Measurements from ENCODE around the gene KNSTRN. TPM values are rescaled to one million over a fixed set of nuclear protein-coding genes. Genes with fewer than 3 reads are reported as not detected.
A peak's percentile ranks its signal among the peaks of the same experiment; 100 is the strongest.

KNSTRN gene
- total and polyA plus RNA-seq, 2 donors (not counting 1 experiment from before 2014, with no cell fraction given) = 22.5 to 30.9 TPM

DNA sequence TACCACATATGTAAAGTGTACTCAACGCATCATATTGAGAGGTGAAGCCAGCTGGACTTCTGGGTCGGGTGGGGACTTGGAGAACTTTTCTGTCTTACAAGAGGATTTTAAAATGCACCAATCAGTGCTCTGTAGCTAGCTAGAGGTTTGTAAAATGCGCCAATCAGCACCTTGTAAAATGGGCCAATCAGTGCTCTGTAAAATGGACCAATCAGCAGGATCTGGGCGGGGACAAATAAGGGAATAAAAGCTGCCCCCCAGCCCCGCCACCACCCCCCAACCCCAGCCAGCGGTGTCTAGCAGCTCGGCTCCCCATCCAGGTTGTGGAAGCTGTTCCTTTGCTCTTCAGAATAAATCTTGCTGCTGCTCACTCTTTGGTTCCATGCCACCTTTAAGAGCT lies 16.8 kb downstream of the KNSTRN start:
- TF ChIP-seq, protein P1, sequence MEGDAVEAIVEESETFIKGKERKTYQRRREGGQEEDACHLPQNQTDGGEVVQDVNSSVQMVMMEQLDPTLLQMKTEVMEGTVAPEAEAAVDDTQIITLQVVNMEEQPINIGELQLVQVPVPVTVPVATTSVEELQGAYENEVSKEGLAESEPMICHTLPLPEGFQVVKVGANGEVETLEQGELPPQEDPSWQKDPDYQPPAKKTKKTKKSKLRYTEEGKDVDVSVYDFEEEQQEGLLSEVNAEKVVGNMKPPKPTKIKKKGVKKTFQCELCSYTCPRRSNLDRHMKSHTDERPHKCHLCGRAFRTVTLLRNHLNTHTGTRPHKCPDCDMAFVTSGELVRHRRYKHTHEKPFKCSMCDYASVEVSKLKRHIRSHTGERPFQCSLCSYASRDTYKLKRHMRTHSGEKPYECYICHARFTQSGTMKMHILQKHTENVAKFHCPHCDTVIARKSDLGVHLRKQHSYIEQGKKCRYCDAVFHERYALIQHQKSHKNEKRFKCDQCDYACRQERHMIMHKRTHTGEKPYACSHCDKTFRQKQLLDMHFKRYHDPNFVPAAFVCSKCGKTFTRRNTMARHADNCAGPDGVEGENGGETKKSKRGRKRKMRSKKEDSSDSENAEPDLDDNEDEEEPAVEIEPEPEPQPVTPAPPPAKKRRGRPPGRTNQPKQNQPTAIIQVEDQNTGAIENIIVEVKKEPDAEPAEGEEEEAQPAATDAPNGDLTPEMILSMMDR (conservative IDR thresholded peaks at IDR 0.05 in 1 of 2, IDR thresholded peaks at IDR 0.05 in 1 of 2; ENCODE audit: low read depth in 1 of 2, low read length in 2 of 2) = no peak
- TF ChIP-seq EZH2 (IDR thresholded peaks at IDR 0.05; ENCODE audit: low read length, missing control alignments) = no peak
- Histone ChIP-seq H3K9me3 (ENCODE audit: control insufficient read depth, insufficient read depth, low read depth, low read length) (no peaks in the 10 kb centered on the region), H3K4me2 (ENCODE audit: extremely low read depth, insufficient read depth, low read length) (no peak overlapping the region), H3K27ac (ENCODE audit: insufficient read depth, low read length) (no peak overlapping the region), H2AFZ (ENCODE audit: low read length) (no peak overlapping the region), H3K27me3 (ENCODE audit: control insufficient read depth, insufficient read depth, low read length) (no peaks in the 10 kb centered on the region), H3K9ac (ENCODE audit: insufficient read depth, low read length) (no peak overlapping the region), H4K20me1 (ENCODE audit: control insufficient read depth, extremely low read depth, insufficient read depth, low read length) (no peaks in the 10 kb centered on the region), H3K4me3 (replicated peaks in 1 of 4; ENCODE audit: control extremely low read depth in 1 of 4, insufficient read depth in 1 of 4, low read depth in 3 of 4, low read length in 4 of 4) (no peak overlapping the region), H3K36me3 (ENCODE audit: control insufficient read depth, insufficient read depth, low read length) (no peaks in the 10 kb centered on the region), H3K4me1 (ENCODE audit: control insufficient read depth, extremely low read depth, insufficient read depth, low read length) (no peaks in the 10 kb centered on the region), H3K79me2 (ENCODE audit: control insufficient read depth, insufficient read depth, low read length) (no peaks in the 10 kb centered on the region)
- no peak for DNase-seq (ENCODE audit: low read depth in 2 of 2)

DNA sequence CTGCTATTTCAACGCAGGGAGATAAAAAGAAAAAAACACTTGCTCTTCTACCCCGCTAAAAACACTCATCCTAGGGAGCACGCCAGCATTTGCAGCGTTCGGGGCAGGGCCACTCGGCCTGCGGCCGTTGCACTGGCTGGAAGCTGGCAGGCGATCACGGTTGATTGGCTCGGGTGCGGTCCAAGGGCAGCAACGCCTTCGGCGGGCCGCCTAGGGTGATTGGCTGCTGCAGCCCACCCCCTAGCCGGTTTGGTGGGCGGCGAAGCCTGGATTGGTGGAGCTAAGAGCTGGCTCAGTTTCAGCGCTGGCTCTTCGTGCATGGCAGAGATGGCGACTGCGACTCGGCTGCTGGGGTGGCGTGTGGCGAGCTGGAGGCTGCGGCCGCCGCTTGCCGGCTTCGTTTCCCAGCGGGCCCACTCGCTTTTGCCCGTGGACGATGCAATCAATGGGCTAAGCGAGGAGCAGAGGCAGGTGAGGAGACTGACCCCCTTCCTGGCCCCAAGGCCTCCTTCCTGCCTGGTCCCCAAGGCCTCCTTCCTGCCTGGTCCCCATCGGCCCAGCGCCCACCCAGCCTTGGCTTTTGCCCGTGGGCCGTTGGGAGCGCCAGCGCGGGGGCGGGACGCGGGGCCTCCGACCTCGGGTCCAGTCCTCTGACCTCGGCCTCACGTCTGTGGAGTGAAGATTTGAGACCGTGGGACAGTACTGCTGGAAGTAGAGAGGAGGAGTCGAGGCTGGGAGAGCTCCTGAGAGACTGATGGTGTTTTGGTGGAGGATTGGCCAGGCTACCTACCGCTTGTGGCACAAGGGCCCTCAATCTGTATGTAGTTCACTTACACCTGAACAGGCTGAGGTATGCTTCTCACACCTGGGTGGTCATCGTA lies 23.2 kb downstream of the KNSTRN start, which contains the start of gene IVD:
Gene IVD, plus strand, starts transcription at position 295 of the 881 bp plus-strand sequence. Its CDS starts 33 bp downstream, at position 328.
- no peaks in the 10 kb centered on the region for H4K20me1 ChIP-seq (ENCODE audit: control insufficient read depth, extremely low read depth, insufficient read depth, low read length)
- H2AFZ ChIP-seq (ENCODE audit: low read length) = peak within 1 kb of the TSS; percentile 94
- H3K27me3 ChIP-seq (ENCODE audit: control insufficient read depth, insufficient read depth, low read length) = no peaks in the 10 kb centered on the region
- TF ChIP-seq, protein P1 (conservative IDR thresholded peaks at IDR 0.05 in 1 of 2, IDR thresholded peaks at IDR 0.05 in 1 of 2; ENCODE audit: low read depth in 1 of 2, low read length in 2 of 2) = no peak
- TF ChIP-seq EZH2 (IDR thresholded peaks at IDR 0.05; ENCODE audit: low read length, missing control alignments) = no peak
- peak within 1 kb of the TSS; percentile 66 for H3K27ac ChIP-seq (ENCODE audit: insufficient read depth, low read length)
- peaks cover 7% of the 10 kb centered on the region for H3K36me3 ChIP-seq (ENCODE audit: control insufficient read depth, insufficient read depth, low read length)
- peak within 1 kb of the TSS; percentile 84 for H3K9ac ChIP-seq (ENCODE audit: insufficient read depth, low read length)
- peak; percentile 95 to 96 for DNase-seq (ENCODE audit: low read depth in 2 of 2)
- H3K4me2 ChIP-seq (ENCODE audit: extremely low read depth, insufficient read depth, low read length) = peak within 1 kb of the TSS; percentile 89
- no peaks in the 10 kb centered on the region for H3K9me3 ChIP-seq (ENCODE audit: control insufficient read depth, insufficient read depth, low read depth, low read length)
- H3K4me3 ChIP-seq (replicated peaks in 1 of 4; ENCODE audit: control extremely low read depth in 1 of 4, insufficient read depth in 1 of 4, low read depth in 3 of 4, low read length in 4 of 4) = peak within 1 kb of the TSS; percentile 83 to 95 (median 85)
- peaks cover 10% of the 10 kb centered on the region for H3K79me2 ChIP-seq (ENCODE audit: control insufficient read depth, insufficient read depth, low read length)
- peaks cover 3% of the 10 kb centered on the region for H3K4me1 ChIP-seq (ENCODE audit: control insufficient read depth, extremely low read depth, insufficient read depth, low read length)

DNA sequence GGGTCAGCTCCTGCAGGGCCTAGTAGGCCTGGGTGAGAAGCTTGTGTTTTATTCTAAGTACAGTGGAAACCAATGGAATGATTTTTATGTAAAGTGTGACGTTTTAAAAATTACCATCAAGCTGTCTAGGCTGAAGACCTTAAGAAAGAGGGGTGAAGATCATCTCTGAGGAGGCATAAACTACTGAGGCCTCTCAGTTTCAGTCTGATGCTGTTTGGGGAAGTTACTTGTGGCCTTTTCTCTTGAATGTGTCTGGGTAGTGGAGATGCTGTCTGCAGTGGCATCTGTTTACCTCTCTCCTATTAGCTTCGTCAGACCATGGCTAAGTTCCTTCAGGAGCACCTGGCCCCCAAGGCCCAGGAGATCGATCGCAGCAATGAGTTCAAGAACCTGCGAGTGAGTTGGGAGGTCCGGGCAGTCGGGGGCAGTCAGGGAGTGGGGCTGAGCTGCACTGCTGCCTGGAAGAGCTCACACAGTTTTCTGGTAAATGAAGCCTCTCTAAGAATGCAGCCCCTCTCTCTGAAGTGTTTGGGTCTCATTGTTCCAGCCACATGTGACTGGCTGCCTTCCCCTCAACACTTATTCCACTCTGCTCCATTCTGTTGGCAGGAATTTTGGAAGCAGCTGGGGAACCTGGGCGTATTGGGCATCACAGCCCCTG lies 24.9 kb downstream of the KNSTRN start:
- no peak overlapping the region for H3K9ac ChIP-seq (ENCODE audit: insufficient read depth, low read length)
- peak overlapping the region; percentile 18 for H3K4me2 ChIP-seq (ENCODE audit: extremely low read depth, insufficient read depth, low read length)
- peaks cover 10% of the 10 kb centered on the region for H3K79me2 ChIP-seq (ENCODE audit: control insufficient read depth, insufficient read depth, low read length)
- no peak overlapping the region for H3K4me3 ChIP-seq (replicated peaks in 1 of 4; ENCODE audit: control extremely low read depth in 1 of 4, insufficient read depth in 1 of 4, low read depth in 3 of 4, low read length in 4 of 4)
- DNase-seq (ENCODE audit: low read depth in 2 of 2) = no peak
- TF ChIP-seq, protein P1 (conservative IDR thresholded peaks at IDR 0.05 in 1 of 2, IDR thresholded peaks at IDR 0.05 in 1 of 2; ENCODE audit: low read depth in 1 of 2, low read length in 2 of 2) = no peak
- TF ChIP-seq EZH2 (IDR thresholded peaks at IDR 0.05; ENCODE audit: low read length, missing control alignments) = no peak
- peaks cover 11% of the 10 kb centered on the region for H3K36me3 ChIP-seq (ENCODE audit: control insufficient read depth, insufficient read depth, low read length)
- H3K27me3 ChIP-seq (ENCODE audit: control insufficient read depth, insufficient read depth, low read length) = no peaks in the 10 kb centered on the region
- H3K9me3 ChIP-seq (ENCODE audit: control insufficient read depth, insufficient read depth, low read depth, low read length) = no peaks in the 10 kb centered on the region
- H4K20me1 ChIP-seq (ENCODE audit: control insufficient read depth, extremely low read depth, insufficient read depth, low read length) = no peaks in the 10 kb centered on the region
- H3K4me1 ChIP-seq (ENCODE audit: control insufficient read depth, extremely low read depth, insufficient read depth, low read length) = peaks cover 3% of the 10 kb centered on the region
- H3K27ac ChIP-seq (ENCODE audit: insufficient read depth, low read length) = no peak overlapping the region
- no peak overlapping the region for H2AFZ ChIP-seq (ENCODE audit: low read length)
